Mammary epithelial cell (primary cell): ENCODE data around the gene UPF2.

Experiments
- EZH2 ChIP-seq: IDR thresholded peaks from 2 replicates; pipeline ENCODE4 v1.6.1; 2012; ENCODE audit warnings: low read length, inconsistent platforms, borderline replicate concordance
- TF ChIP-seq, protein P1 (sequence below), 2 donors: IDR thresholded peaks in 1 of 2; conservative IDR thresholded peaks in 1 of 2; 2 replicates each; pipeline ENCODE4 v1.5.1; 2011 to 2012; ENCODE audit warnings: inconsistent platforms in 2 of 2, low read length in 2 of 2, mild to moderate bottlenecking in 2 of 2, control low read depth in 1 of 2, low read depth in 1 of 2; ENCODE audit not compliant: insufficient read depth in 1 of 2; ENCODE audit errors: extremely low read depth in 1 of 2

DNA sequence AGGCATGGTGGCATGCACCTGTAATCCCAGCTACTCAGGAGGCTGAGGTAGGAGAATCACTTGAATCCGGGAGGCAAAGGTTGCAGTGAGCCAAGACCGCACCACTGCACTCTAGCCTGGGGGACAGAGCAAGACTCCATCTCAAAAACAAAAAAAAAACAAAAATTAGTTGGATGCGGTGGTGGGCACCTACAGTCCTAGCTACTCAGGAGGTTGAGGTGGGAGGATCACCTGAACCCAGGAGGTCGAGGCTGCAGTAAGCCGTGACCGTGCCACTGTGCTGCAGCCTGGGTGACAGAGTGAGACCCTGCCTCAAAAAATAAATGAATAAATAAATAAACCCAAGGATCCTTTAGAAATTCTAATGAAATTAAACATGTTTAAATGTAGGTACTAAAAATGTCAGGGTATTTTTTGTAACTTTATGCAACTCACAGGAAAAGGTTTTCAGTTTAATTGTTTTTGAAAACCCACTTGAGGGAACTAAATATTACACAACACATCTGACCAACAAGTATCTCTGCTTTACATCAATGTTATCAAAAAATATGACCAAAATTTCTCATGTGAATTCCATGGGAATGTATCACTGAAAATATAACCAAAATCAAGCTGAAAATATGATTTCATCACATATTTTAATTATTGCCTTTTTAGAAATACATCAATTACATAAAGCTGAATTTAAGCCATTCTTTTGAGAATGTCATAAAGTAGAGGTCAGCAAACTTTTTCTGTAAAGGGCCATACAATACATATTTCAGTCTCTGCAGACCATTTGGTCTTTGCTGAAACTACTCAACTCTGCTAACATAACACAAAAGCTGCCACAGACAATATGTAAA lies 23.9 kb downstream of the UPF2 start:
- TF ChIP-seq, protein P1, sequence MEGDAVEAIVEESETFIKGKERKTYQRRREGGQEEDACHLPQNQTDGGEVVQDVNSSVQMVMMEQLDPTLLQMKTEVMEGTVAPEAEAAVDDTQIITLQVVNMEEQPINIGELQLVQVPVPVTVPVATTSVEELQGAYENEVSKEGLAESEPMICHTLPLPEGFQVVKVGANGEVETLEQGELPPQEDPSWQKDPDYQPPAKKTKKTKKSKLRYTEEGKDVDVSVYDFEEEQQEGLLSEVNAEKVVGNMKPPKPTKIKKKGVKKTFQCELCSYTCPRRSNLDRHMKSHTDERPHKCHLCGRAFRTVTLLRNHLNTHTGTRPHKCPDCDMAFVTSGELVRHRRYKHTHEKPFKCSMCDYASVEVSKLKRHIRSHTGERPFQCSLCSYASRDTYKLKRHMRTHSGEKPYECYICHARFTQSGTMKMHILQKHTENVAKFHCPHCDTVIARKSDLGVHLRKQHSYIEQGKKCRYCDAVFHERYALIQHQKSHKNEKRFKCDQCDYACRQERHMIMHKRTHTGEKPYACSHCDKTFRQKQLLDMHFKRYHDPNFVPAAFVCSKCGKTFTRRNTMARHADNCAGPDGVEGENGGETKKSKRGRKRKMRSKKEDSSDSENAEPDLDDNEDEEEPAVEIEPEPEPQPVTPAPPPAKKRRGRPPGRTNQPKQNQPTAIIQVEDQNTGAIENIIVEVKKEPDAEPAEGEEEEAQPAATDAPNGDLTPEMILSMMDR (conservative IDR thresholded peaks at IDR 0.05 in 1 of 2, IDR thresholded peaks at IDR 0.05 in 1 of 2; ENCODE audit: extremely low read depth in 1 of 2, insufficient read depth in 1 of 2, low read depth in 1 of 2, low read length in 2 of 2), result no peak
- TF ChIP-seq EZH2, result no peak
